GM18907 (cell line): Measurements from ENCODE around the gene ABI3BP.

ENCODE experiments used
- ATAC-seq: cut with Tn5 transposase; IDR thresholded peaks from one replicate; pipeline ENCODE4 v1.9.1; 2021; ENCODE audit warnings: mild to moderate bottlenecking, moderate library complexity; ENCODE audit not compliant: unreplicated experiment

The ABI3BP gene

DNA sequence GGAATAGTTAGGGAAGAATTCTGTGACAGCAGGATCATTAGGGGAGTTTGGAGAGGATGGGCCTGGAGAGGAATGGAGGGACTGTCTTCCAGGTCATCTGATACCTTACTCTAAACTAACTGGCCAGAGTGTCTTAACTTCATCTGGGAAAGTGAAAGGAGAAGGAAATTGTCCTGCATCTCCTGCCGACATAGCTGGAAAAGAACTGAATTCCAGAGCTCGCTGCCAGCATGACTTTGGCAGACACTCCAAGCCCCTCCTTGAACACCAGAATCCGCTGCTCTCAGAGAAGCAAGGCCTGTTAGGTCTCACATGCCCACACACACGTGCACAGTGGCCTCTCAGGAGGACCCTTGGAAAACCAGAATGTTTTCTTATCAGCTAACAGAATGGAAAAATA, 10.5 kb downstream of the ABI3BP start:
- no peak for ATAC-seq

DNA sequence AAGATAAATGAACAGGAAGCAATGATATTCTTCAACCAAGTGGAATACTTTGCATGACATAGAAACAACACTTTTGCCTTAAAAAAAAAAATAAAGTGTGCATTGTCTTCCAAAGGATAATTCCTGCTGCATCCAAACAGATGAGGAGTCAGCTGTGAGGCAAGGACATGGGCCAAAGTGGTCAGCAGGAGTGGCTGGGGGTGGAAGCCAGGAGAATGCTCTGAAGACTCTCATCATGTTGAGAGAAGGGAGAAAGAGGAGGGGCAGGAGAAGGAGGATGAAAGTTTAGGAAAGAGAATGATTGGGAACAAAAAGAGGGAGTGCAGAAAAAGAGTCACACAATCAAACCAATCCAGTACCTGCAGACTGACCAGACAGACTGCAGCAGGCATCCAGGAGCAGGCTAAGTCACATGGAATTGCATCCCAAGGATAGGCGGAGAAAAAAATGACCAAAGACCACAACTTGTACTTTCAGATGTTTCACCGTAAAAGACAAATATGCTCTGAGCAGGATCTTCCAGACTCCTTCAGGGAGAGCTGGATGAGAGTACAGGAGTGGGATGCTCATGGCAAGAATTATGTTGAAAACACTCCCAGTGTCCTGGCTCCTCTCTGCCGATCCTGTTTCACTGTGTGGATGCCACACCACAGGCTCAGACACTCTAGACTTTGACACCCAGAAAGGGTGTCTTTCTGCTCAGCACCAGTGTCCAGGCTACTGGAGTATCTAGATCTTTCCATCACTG, 11.9 kb downstream of the ABI3BP start:
- ATAC-seq, result no peak

DNA sequence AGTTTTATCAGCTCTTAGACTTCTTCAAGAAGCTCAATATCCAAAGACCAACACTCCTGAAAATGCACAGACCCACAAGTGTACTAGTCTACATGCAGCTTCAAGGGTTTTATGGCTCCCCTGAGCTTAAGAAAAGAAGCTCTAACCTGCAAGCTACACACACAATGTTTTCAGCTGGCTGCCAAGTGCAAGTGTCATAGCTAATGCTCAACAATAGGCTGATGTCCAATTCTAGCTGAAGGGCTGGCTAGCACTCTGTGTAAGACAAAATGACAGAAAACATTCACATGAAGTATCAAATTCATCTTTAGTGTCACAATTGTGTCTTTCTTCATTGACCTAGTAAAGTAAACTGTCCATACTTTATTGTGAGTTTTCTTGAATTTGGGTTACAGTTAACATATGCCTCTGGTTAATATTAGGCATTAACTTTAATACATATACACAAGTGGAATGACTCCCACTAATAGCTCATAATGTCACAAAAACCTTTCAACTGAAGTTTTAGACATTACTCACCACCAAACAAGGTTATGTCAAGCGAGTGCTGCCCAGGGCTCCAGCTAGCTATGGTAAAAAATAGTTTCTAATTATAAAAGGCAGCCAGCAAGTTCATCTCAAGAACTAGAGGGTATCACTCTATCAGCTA, 15.1 kb downstream of the ABI3BP start:
- ATAC-seq, result no peak

DNA sequence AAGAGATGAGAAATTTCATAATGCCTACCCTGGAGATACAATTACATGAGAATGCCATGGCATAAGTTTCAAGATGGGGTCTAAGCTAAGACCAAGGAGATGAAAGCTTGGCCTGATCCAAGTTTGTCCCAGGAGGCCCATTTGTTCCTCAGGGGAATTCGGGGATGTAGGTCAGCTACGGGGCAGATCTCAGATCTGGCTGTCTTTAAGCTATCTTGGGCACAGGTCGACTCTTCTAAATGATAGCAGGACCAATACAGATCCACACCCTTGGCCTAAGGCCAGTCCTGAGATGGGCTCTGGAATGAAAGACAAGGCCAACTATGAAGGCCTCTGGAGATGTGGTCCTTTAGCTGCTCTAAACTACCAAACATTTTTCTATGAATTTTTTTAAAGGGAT, 16.6 kb downstream of the ABI3BP start:
- ATAC-seq, result no peak

DNA sequence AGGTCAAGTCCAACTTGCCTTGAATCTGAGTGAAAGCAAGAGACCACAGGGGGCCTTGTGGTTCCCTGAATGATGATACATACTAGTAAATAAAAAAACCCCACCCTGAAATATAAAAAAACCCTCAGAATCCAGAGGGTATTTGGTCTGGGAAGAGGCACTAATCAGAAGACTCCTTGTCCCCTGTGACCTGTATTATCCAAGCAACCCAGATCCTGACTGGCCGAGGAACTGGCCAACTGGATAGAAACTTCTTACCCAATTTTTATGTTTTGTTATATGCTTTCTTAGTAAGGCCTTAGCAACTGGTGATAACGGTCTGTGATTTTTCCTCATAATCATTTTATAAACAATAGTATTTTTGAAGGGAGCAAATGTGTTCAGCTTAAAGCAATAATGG, 17.5 kb downstream of the ABI3BP start:
- ATAC-seq, result no peak

DNA sequence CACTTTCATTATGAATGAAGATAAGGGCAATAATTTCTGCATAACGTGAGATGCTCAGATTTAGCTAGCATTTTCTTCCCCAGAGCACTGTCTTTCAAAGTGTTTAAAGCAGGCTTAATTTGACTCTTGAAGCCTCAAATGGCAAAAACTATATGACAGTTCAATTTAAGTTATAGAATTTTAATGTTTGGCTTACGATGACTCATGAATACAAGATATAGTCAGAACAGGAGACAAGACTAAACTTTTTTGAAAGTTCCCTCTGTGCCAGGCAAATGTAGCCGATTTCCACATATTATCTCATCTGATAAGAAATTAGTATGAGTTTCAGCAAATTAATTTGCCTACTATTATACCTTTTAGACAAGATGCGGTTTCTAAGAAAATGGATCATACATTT, 19.6 kb downstream of the ABI3BP start:
- ATAC-seq, result no peak

DNA sequence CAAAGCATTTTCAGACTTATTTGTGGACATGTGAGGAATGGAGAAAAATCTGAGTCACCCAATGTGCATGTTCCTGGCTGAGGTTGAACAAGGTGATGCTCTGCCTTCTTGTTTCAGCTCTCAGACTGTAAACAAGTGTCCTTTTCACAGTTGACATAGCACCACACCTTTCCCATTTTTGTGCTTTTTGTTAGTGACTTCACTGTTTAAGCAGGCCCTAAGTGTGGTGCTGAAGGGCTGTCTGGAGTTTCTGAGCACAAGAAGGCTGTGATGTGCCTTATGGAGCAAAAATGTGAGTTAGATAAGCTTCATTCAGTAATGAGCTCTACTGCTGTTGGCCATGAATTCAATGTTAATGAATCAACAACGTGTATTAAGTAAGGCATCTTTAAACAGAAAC, 20.4 kb downstream of the ABI3BP start:
- ATAC-seq, result no peak

DNA sequence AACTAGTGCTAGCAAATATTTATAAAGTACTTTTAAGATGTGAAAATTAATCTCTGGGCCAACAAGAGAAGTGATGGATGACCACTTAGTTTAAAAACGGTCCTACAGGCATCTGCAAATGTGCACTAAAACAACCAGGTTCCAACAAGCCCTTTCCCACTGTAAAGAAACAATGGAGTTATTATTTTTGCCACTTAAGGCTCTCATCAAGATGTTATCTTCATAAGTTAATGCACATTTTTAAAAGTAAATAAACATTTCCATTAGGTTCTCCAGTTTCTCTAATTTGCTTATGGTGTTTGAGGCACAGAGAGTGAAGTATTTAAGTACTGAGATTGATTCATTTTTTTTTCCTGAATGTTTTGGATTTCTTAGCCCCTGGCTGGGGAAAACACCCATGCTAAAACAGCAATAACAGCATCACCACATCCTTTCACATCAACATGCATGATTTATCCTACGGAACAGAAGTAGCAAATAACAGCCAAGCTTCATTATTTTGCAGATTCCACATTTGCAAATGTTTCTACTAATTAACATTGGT, 20.8 kb downstream of the ABI3BP start:
- ATAC-seq, result no peak

DNA sequence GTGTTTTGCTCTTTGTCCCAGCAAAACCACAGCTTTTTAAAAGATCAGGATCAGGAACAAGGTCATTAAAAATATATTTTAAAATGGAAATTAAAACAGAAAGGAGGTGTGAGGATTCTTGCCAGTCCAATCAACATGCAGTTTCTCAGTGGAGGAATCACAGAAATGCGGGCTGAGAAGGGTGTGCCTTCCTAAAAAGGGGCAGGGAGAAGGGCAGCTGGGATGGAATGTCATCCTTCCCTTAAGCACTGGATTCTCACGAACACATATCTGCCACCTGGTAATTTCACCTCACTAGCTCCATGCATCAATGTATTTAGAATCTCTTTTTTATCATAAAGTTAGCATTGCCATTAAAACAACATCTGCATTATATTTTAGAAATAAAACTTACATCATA, 21.4 kb downstream of the ABI3BP start:
- no peak for ATAC-seq

DNA sequence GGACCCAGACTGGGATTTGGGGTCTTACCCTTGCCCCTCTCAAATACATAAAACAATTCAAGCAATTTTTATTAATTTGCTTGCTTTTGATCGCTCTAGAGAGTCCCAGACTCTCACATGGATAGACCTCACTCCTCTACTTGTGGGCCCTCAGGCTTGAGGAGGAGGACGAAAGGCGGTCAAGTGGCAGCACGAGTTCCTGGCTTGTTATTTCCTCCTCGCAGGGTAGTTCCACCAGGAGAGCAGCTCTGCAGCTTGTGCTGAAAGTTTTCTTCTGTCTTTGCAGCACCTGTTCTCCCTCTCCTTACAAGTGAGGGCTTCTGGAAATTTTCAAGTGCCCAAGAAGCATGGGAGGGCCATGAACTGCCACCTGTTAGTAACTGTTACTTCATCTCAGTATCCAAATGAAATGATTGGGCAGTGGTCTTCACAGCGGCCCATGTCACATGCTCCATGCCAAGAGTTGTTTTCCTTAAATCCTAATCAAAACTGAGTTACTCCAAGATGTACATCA, 22.7 kb downstream of the ABI3BP start:
- no peak for ATAC-seq

DNA sequence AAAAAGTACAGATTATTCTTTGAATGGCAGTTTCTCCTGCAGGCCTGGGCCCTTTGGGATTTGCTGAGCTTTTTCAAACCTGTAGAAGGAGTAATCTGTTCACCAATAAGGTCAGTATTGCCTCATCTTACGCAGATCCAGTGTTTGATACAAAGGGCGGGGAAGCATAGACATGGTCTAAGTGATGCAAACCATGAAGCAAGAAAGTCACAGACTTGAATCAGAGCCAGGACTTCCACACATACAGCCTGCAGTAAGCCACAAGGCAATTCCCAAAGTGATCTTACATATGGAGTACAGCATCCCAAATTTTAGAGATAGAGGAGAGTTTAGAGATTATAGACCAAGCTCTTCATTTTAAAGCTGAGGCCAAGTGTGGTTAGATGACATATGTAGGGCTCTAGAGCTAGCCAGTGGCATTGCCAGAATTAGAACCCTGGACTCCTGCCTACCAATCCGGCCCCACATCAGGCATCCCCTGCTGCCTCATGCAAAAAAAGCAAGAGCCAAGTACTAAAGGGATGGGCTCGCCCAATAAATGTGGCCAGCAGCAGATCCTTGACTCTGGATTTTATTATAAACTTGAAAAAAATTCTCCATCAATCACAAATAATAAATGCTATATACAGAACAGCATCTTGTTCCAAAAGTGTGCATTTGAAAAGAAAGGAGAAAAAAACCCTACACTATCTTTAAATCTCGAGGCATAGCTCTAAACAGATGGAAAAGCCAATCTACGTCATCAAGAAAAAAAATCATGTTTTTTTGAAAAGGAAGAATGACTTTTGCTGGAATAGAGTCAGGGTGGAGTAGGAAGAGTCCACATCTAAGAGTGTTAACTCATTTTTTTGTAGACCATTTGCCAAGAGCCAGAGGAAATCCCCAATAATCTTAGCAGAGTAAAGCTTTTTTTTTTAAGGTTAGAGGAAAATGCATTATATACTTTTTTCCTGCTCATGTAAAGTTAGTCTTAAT, 24.0 kb downstream of the ABI3BP start:
- ATAC-seq, result no peak

DNA sequence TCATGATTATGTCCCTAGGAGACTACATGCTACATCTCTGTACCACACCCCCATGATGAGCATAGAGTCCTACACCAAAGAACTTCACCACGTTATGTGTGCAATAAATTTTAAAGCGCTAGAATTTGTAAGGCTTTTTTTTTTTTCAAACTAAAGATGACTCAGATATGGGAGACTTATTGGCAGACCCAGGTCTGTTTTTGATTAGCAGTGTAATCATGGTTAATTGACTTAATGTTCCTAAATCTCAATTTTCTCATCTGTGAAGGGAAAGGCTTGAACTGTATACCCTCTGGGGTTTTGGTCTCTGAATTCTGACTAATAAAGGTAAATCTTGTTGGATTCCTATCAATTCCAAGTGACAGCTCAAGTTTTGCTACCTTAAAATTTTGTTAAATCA, 26.4 kb downstream of the ABI3BP start:
- ATAC-seq, result no peak

DNA sequence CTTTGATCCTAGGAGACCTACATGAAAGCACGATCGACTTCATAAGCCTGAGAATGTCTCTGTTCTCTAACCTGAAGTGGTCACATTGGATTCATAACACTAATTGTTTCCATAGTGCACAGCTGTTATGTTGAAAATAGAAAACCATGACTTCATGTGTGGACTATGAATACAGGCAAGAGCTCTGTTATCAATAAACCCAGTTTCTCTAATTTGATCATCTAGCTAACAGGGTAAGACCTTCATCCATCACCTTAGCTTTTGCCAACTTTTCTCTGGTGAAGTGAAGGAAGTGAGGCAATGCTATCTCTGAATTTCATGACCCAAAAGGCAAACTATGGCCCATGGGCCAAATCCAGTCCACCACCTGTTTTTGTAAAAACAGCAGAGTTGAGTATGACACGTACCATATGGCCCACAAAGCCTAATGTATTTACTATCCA, 27.2 kb downstream of the ABI3BP start:
- no peak for ATAC-seq

DNA sequence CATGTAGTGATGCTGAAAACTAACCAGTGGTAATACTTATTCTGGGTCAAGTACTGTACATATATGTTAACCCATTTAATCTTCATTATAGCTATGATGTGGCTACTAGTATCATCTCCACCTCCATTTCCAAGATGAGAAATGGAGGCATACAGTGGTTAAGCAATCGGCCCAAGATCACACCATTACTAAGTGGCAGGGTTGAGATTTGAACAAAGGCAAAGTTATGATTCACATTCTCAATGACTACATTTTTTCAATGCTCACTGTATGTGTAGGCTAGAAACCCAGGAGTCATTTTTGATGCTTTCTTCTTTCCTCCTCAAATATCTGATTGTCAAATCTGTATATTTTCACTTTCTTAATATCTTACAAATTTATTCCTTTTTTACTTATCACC, 30.2 kb downstream of the ABI3BP start:
- no peak for ATAC-seq

DNA sequence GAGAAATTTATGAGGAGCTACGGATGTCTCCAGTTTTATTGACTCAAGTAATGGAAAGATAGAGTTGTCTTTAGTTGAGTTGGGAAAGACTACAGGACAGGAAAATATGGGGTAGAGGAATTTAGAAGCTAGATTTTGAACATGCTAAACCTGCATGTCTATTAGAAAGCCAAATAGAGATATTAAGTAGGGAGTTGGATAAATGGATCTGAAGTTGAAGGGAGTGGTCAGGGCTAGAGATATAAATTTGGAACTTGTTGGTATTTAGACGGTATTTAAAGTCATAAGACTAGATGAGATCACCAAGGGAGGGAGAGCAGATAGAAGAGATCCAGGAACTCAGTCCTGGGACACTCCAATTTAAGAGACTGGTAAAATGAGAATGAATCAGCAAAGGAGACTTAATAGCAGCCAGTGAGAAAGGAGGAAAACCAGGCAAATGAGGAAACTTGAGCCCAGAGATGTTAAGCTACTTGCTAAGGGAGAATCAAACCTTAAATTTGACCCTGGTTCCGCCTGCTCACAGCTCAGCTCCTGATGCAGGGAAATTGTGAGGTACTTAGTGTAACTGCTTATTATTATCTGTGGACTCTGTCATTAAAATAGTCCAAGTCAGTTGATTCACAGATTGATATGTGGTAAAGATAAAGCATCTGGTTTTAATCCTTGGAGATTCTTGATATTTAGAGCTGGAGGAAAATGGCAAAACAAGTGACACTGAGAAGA, 35.8 kb downstream of the ABI3BP start:
- no peak for ATAC-seq

DNA sequence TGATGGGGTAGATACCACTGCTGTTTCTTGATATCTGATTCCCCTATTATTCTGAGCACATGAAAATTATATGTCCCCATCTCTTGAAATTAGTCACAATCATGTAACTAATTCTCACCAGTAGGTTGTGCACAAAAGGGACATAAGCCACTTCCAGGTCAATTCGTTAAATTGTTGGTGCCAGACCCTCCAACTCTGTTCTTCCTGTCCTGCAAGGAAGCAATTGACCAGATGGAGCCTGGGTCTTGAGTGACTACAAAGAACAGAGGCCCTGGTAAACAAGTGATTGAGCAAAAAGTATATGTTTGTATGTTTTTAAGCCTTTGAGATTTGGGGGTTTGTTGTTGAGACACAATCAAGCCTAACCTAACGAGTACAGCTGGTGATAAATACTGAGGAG, 36.9 kb downstream of the ABI3BP start:
- no peak for ATAC-seq

DNA sequence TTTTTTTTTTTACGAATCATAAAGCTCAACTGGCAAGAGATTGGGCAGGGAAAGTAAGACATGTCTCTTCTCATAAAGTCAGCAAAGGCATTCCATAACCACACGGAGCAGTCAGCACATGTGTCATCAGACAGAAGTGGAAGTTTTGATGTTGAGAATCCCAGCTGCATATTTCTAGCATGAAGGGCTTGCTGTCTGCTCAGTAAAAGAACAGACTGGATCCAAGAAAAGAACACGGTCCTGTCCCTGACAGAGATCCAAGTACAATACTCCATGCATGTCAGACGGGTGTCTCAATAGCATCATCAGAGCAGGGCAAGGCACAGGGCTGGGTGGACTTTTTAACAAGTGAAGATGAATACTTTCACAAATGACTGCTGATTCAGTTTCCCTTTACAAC, 38.2 kb downstream of the ABI3BP start:
- no peak for ATAC-seq

DNA sequence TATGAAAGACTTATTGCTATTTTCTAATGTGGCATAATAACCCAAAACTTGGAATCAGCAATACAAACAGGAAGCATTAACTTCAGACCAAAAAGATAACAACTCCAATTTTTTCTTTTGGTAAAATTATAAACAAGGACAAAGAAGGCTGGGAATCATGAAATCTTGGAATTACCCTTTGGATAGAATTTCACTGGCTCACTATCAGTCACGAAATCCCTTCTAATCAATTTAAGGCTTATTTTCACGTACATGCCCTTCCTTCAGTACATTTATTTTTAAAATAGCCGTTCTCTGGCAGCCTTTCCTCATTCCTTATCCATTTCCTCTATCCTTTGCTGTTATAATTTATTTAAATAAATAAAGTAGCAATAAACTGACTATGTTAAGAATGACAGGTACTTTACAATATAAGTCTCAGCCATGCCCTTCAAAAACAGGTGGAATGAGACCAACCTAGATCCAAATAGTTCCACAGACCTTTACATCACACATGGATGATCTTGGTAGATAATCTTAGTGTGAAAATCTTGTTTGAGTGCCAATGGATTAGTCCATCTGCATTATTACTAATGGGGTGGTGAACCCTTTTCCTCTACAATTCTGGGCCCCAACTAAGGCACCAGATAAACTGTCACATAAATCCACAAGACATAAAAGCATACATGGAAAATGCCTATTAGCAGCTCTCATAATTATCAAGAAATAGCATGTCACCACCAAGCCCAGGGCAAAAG, 38.9 kb downstream of the ABI3BP start:
- no peak for ATAC-seq

DNA sequence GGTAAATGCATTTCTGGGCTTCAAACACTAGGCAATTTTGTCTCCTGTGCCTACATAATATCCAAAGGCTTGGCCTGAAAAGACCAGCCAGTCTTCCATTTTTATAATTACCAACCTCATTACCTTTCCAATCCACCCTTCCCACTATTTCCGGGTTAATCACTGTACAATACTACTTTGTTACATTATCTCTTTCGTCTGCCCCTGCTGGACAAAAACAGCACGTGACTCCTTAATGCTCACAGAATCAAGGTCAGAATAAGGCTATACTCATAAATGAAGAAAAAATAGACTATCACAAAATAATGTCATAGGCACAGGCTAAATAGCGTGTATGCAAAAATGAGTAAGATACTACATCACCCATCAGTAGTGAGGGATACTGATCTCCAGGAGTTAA, 40.1 kb downstream of the ABI3BP start:
- ATAC-seq, result no peak

DNA sequence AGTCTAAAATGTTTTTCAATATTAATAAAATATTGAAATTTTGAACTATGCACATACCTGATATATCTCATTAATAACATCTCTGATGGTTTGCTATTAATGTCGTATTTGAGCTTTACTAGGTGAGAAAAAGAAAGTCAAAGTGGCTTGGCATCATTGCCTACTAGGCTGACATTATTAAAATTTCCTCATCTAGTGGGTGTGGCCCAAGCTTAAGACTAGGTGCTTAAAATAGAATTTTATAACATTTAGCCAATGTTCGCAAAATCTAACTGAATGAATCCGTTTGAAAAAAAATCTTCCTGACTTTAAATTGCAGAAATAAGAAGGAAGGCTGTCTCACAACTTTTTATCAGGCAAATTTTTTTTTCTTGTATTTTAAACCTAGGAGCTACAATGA, 46.1 kb downstream of the ABI3BP start:
- no peak for ATAC-seq
